SK-N-SH treated with all-trans-retinoic acid at 6 μM for 48 hours (cell line): Measurements from ENCODE around the gene FBXL12.

Experiments used
- ATAC-seq: fragments of 200-7000 bp; cut with Tn5 transposase; 3 replicates; pipeline ENCODE4 v1.9.1; 2020; ENCODE audit warnings: mild to moderate bottlenecking, moderate library complexity
- BACH2 ChIP-seq: fragments of 250-450 bp; sonication (Bioruptor Pico); IDR thresholded peaks from 2 replicates; pipeline ENCODE4 v1.9.0; 2021; ENCODE audit warnings: mild to moderate bottlenecking, borderline replicate concordance
- CREB5 ChIP-seq: fragments of 250-450 bp; sonication (Bioruptor Pico); IDR thresholded peaks from 2 replicates; pipeline ENCODE4 v1.5.1; 2020; ENCODE audit warnings: low read depth, mild to moderate bottlenecking, moderate library complexity
- CSDC2 ChIP-seq: fragments of 250-450 bp; sonication (Bioruptor Pico); IDR thresholded peaks from 2 replicates; pipeline ENCODE4 v1.5.0; 2020; ENCODE audit warnings: mild to moderate bottlenecking, moderate library complexity
- CSRNP3 ChIP-seq: fragments of 250-450 bp; sonication (Bioruptor Pico); IDR thresholded peaks from 2 replicates; pipeline ENCODE4 v1.5.1; 2021; ENCODE audit warnings: mild to moderate bottlenecking, moderate library complexity
- ESRRG ChIP-seq: fragments of 250-450 bp; sonication (Bioruptor Pico); IDR thresholded peaks from 2 replicates; pipeline ENCODE4 v1.6.1; 2021; ENCODE audit warnings: mild to moderate bottlenecking
- ISL1 ChIP-seq: fragments of 250-450 bp; sonication (Bioruptor Pico); IDR thresholded peaks from 2 replicates; pipeline ENCODE4 v2.1.2; 2022; ENCODE audit warnings: mild to moderate bottlenecking, moderate library complexity
- OSR1 ChIP-seq: fragments of 250-450 bp; sonication (Bioruptor Pico); IDR thresholded peaks from 2 replicates; pipeline ENCODE4 v1.8.0; 2022; ENCODE audit warnings: moderate library complexity, mild to moderate bottlenecking, inconsistent platforms
- PATZ1 ChIP-seq: fragments of 250-450 bp; sonication (Bioruptor Pico); IDR thresholded peaks from 2 replicates; pipeline ENCODE4 v1.8.0; 2020; ENCODE audit warnings: mild to moderate bottlenecking, moderate library complexity, borderline replicate concordance
- POU6F1 ChIP-seq: fragments of 250-450 bp; sonication (Bioruptor Pico); IDR thresholded peaks from 2 replicates; pipeline ENCODE4 v1.8.0; 2021; ENCODE audit warnings: low read depth, mild to moderate bottlenecking, moderate library complexity, borderline replicate concordance
- PPARA ChIP-seq: fragments of 250-450 bp; sonication (Bioruptor Pico); IDR thresholded peaks from 2 replicates; pipeline ENCODE4 v1.5.0; 2020; ENCODE audit warnings: mild to moderate bottlenecking, borderline replicate concordance
- RARB ChIP-seq: fragments of 250-450 bp; sonication (Bioruptor Pico); IDR thresholded peaks from 2 replicates; pipeline ENCODE4 v1.8.0; 2021; ENCODE audit warnings: mild to moderate bottlenecking, moderate library complexity
- SNAI2 ChIP-seq: fragments of 250-450 bp; sonication (Bioruptor Pico); IDR thresholded peaks from 2 replicates; pipeline ENCODE4 v1.5.0; 2020; ENCODE audit warnings: mild to moderate bottlenecking, moderate library complexity
- TCF4 ChIP-seq: fragments of 250-450 bp; sonication (Bioruptor Pico); IDR thresholded peaks from 2 replicates; pipeline ENCODE4 v1.8.0; 2021; ENCODE audit warnings: mild to moderate bottlenecking, moderate library complexity, borderline replicate concordance
- TOX ChIP-seq: fragments of 250-450 bp; sonication (Bioruptor Pico); IDR thresholded peaks from 2 replicates; pipeline ENCODE4 v1.8.0; 2021; ENCODE audit warnings: mild to moderate bottlenecking, moderate library complexity, borderline replicate concordance
- TSHZ2 ChIP-seq: fragments of 250-450 bp; sonication (Bioruptor Pico); IDR thresholded peaks from 2 replicates; pipeline ENCODE4 v1.5.0; 2020; ENCODE audit warnings: mild to moderate bottlenecking, moderate library complexity
- ZC3H10 ChIP-seq: fragments of 250-450 bp; sonication (Bioruptor Pico); IDR thresholded peaks from 2 replicates; pipeline ENCODE4 v1.5.1; 2021; ENCODE audit warnings: mild to moderate bottlenecking, moderate library complexity
- ZFP3 ChIP-seq: fragments of 250-450 bp; sonication (Bioruptor Pico); IDR thresholded peaks from 2 replicates; pipeline ENCODE4 v1.5.0; 2020; ENCODE audit warnings: mild to moderate bottlenecking, moderate library complexity
- ZFP30 ChIP-seq: fragments of 450-650 bp; formaldehyde crosslinking; IDR thresholded peaks from 2 replicates; pipeline ENCODE4 v1.5.0; 2022; ENCODE audit warnings: mild to moderate bottlenecking, moderate library complexity
- ZNF70 ChIP-seq: fragments of 450-650 bp; formaldehyde crosslinking; IDR thresholded peaks from 2 replicates; pipeline ENCODE4 v1.5.0; 2020; ENCODE audit warnings: mild to moderate bottlenecking, moderate library complexity
- ZNF8 ChIP-seq: fragments of 450-650 bp; formaldehyde crosslinking; IDR thresholded peaks from 2 replicates; pipeline ENCODE4 v1.5.0; 2020; ENCODE audit warnings: mild to moderate bottlenecking, moderate library complexity

Gene FBXL12

GRCh38 chr19:9818734-9819595 lies at the start of gene FBXL12:
TSS of gene FBXL12 (minus strand) at chr19:9819079. CDS start at chr19:9818813, 266 bp downstream.
- TF ChIP-seq PPARA (CRISPR knock-in tag) (no peak), POU6F1 (CRISPR knock-in tag) (no peak), TSHZ2 (CRISPR knock-in tag) (no peak), ZC3H10 (no peak), TCF4 (CRISPR knock-in tag) (no peak), BACH2 (CRISPR knock-in tag) (no peak), ZFP3 (CRISPR knock-in tag) (no peak), ZFP30 (no peak), ESRRG (CRISPR knock-in tag) (no peak), TOX (CRISPR knock-in tag) (no peak), ISL1 (no peak), OSR1 (CRISPR knock-in tag) (no peak), ZNF8 (CRISPR knock-in tag) (no peak), CREB5 (no peak), PATZ1 (CRISPR knock-in tag) (no peak), ZNF70 (CRISPR knock-in tag) (no peak), CSDC2 (CRISPR knock-in tag) (no peak), CSRNP3 (no peak)
- TF ChIP-seq, all 23 proteins: peak for 0
- ATAC-seq, result peak; percentile 90

GRCh38 chr19:9865732-9866501 lies 47.0 kb upstream of the FBXL12 start:
- no peak for ATAC-seq
- TF ChIP-seq ISL1 (no peak), RARB (CRISPR knock-in tag) (no peak), OSR1 (CRISPR knock-in tag) (no peak), ZFP30 (no peak), CSDC2 (CRISPR knock-in tag) (no peak), SNAI2 (CRISPR knock-in tag) (no peak), TSHZ2 (CRISPR knock-in tag) (no peak)
- TF ChIP-seq, all 23 proteins: peak for 0
